Neural cell (in vitro differentiated cells): Measurements from ENCODE around the gene DCAF7. TPM values are rescaled to one million over a fixed set of nuclear protein-coding genes. Genes with fewer than 3 reads are reported as not detected.

Experiments used
- H2AFZ ChIP-seq: fragments of 200-600, 300-800 bp; sonication (generic), shearing (Covaris generic); 2 replicates; pipeline ENCODE4 v1.6.0; 2014; ENCODE audit warnings: low read depth, mild to moderate bottlenecking, antibody characterized with exemption, low read length, moderate library complexity
- H3F3A ChIP-seq: fragments of 200-600 bp; shearing (Covaris generic); 2 replicates; pipeline ENCODE4 v1.6.1; 2016; ENCODE audit warnings: mild to moderate bottlenecking, moderate library complexity, mixed read lengths, antibody characterized with exemption, low read length; ENCODE audit not compliant: insufficient read depth, poor library complexity, severe bottlenecking
- H3K27ac ChIP-seq: fragments of 200-600, 300-800 bp; sonication (generic), shearing (Covaris generic); 2 replicates; pipeline ENCODE4 v1.5.1; 2014; ENCODE audit warnings: mild to moderate bottlenecking, low read length, moderate library complexity
- H3K27me3 ChIP-seq: fragments of 300-800, 200-600 bp; sonication (generic), shearing (Covaris generic); 2 replicates; pipeline ENCODE4 v1.6.0; 2014; ENCODE audit warnings: mild to moderate bottlenecking, low read depth, low read length, moderate library complexity; ENCODE audit not compliant: insufficient read depth
- H3K36me3 ChIP-seq: fragments of 300-800, 200-600 bp; sonication (generic), shearing (Covaris generic); 2 replicates; pipeline ENCODE4 v1.5.1; 2014; ENCODE audit warnings: mild to moderate bottlenecking, antibody characterized with exemption, low read length, moderate library complexity; ENCODE audit not compliant: insufficient read depth
- H3K4me2 ChIP-seq: fragments of 300-800, 200-600 bp; sonication (generic), shearing (Covaris generic); 2 replicates; pipeline ENCODE4 v1.6.0; 2014; ENCODE audit warnings: mild to moderate bottlenecking, low read length
- H3K4me3 ChIP-seq: fragments of 300-800, 200-600 bp; sonication (generic), shearing (Covaris generic); 2 replicates; pipeline ENCODE4 v1.5.1; 2014; ENCODE audit warnings: mild to moderate bottlenecking, low read length, moderate library complexity
- H3K79me2 ChIP-seq: fragments of 200-600 bp; shearing (Covaris generic); replicated peaks from 2 replicates; pipeline ENCODE4 v1.6.0; 2014; ENCODE audit warnings: mild to moderate bottlenecking, low read length, moderate library complexity; ENCODE audit not compliant: insufficient read depth
- H3K9ac ChIP-seq: fragments of 300-800, 200-600 bp; sonication (generic), shearing (Covaris generic); 2 replicates; pipeline ENCODE4 v1.6.1; 2016; ENCODE audit warnings: mild to moderate bottlenecking, low read length, mixed read lengths
- H3K9me2 ChIP-seq: fragments of 200-600 bp; shearing (Covaris generic); 2 replicates; pipeline ENCODE4 v1.6.1; 2016; ENCODE audit warnings: mild to moderate bottlenecking, low read length, mixed read lengths; ENCODE audit not compliant: insufficient read depth
- H3K9me3 ChIP-seq: fragments of 200-600, 300-800 bp; sonication (generic), shearing (Covaris generic); 2 replicates; pipeline ENCODE4 v1.6.1; 2016; ENCODE audit warnings: mild to moderate bottlenecking, mixed run types, low read length, moderate library complexity, mixed read lengths
- H4K20me1 ChIP-seq: fragments of 200-600 bp; shearing (Covaris generic); 2 replicates; pipeline ENCODE4 v1.6.1; 2016; ENCODE audit warnings: mild to moderate bottlenecking, mixed run types; ENCODE audit not compliant: insufficient read depth
- CTCF ChIP-seq: fragments of 450-650 bp; IDR thresholded peaks from 2 replicates; pipeline ENCODE4 v1.5.1; 2014; ENCODE audit warnings: antibody characterized with exemption, mild to moderate bottlenecking, moderate library complexity; ENCODE audit not compliant: poor library complexity, severe bottlenecking
- EP300 ChIP-seq: fragments of 450-650 bp; conservative IDR thresholded peaks from 2 replicates; pipeline ENCODE4 v1.6.1; 2014; ENCODE audit warnings: antibody characterized with exemption, mild to moderate bottlenecking, moderate library complexity; ENCODE audit not compliant: poor library complexity, severe bottlenecking
- EZH2 ChIP-seq: fragments of 200-600, 300-800 bp; shearing (Covaris generic), sonication (generic); IDR thresholded peaks from 2 replicates; pipeline ENCODE4 v1.6.1; 2014; ENCODE audit warnings: antibody characterized with exemption, low read length, borderline replicate concordance, mild to moderate bottlenecking; ENCODE audit not compliant: insufficient read depth, poor library complexity, severe bottlenecking
- MXI1 ChIP-seq: fragments of 450-650 bp; conservative IDR thresholded peaks from 2 replicates; pipeline ENCODE4 v1.6.1; 2014; ENCODE audit warnings: antibody characterized with exemption, mild to moderate bottlenecking; ENCODE audit not compliant: poor library complexity, severe bottlenecking
- POLR2AphosphoS5 ChIP-seq: IDR thresholded peaks from 2 replicates; pipeline ENCODE4 v1.6.1; 2012
- RAD21 ChIP-seq: fragments of 450-650 bp; conservative IDR thresholded peaks from 2 replicates; pipeline ENCODE4 v1.6.1; 2014; ENCODE audit warnings: antibody characterized with exemption, mild to moderate bottlenecking, moderate library complexity
- REST ChIP-seq: IDR thresholded peaks from 2 replicates; pipeline ENCODE4 v1.6.1; 2012; ENCODE audit warnings: borderline replicate concordance
- SMC3 ChIP-seq: fragments of 450-650 bp; conservative IDR thresholded peaks from 2 replicates; pipeline ENCODE4 v1.6.1; 2014; ENCODE audit warnings: antibody characterized with exemption, mild to moderate bottlenecking, moderate library complexity; ENCODE audit not compliant: poor library complexity
- TAF1 ChIP-seq: IDR thresholded peaks from 2 replicates; pipeline ENCODE4 v1.6.1; 2012; ENCODE audit warnings: low read depth
- polyA plus RNA-seq: library from polyadenylated mRNA; depleted of rRNA; stranded (reverse); fragments of >200 nt; gene quantifications from 2 replicates; pipeline ENCODE4 v1.2.3, GENCODE V29; 2014

The DCAF7 gene
- polyA plus RNA-seq, 1 donor from 2014 or later = 35.3 TPM

GRCh38 chr17:63633742-63634141 lies 83.5 kb downstream of the DCAF7 start:
- no peak overlapping the region for H2AFZ ChIP-seq
- no peaks in the 10 kb centered on the region for H3K9me3 ChIP-seq
- H3K27me3 ChIP-seq = no peaks in the 10 kb centered on the region
- no peaks in the 10 kb centered on the region for H4K20me1 ChIP-seq
- H3K36me3 ChIP-seq = no peaks in the 10 kb centered on the region
- no peak overlapping the region for H3K4me2 ChIP-seq
- H3K27ac ChIP-seq = no peak overlapping the region
- no peak overlapping the region for H3K9ac ChIP-seq
- no peak overlapping the region for H3K4me3 ChIP-seq
- TF ChIP-seq MXI1 (no peak), RAD21 (no peak), EP300 (no peak), TAF1 (no peak), REST (no peak), CTCF (no peak), EZH2 (no peak), SMC3 (no peak), POLR2AphosphoS5 (no peak)
- no peaks in the 10 kb centered on the region for H3F3A ChIP-seq
- H3K9me2 ChIP-seq = no peaks in the 10 kb centered on the region
- peaks cover 16% of the 10 kb centered on the region for H3K79me2 ChIP-seq

GRCh38 chr17:63634163-63634562 lies 83.9 kb downstream of the DCAF7 start:
- no peaks in the 10 kb centered on the region for H4K20me1 ChIP-seq
- H3K9ac ChIP-seq = no peak overlapping the region
- no peaks in the 10 kb centered on the region for H3K9me3 ChIP-seq
- TF ChIP-seq MXI1 (no peak), SMC3 (no peak), EP300 (no peak), REST (no peak)
- H2AFZ ChIP-seq = no peak overlapping the region
- H3K4me3 ChIP-seq = no peak overlapping the region
- no peak overlapping the region for H3K4me2 ChIP-seq
- no peaks in the 10 kb centered on the region for H3K36me3 ChIP-seq
- H3F3A ChIP-seq = no peaks in the 10 kb centered on the region
- H3K9me2 ChIP-seq = no peaks in the 10 kb centered on the region
- H3K27me3 ChIP-seq = no peaks in the 10 kb centered on the region
- no peak overlapping the region for H3K27ac ChIP-seq
- H3K79me2 ChIP-seq = peaks cover 16% of the 10 kb centered on the region
